KG1 (cell line): ENCODE measurements around the gene MTLN.
"Not testable (repeated sequence)": the region's sequence is repeated elsewhere in the genome, so short reads cannot be mapped to it uniquely, and the experiment has no call there.

Source experiments
- DNase-seq: peaks from one replicate; lab custom pipeline; 2025; lab: John Stamatoyannopoulos, UW

Gene MTLN

GRCh38 chr2:110198016-110198415 lies 14.3 kb downstream of the MTLN start:
- DNase-seq: no peak

GRCh38 chr2:110197452-110197851 lies 14.9 kb downstream of the MTLN start:
- DNase-seq: no peak

DNA sequence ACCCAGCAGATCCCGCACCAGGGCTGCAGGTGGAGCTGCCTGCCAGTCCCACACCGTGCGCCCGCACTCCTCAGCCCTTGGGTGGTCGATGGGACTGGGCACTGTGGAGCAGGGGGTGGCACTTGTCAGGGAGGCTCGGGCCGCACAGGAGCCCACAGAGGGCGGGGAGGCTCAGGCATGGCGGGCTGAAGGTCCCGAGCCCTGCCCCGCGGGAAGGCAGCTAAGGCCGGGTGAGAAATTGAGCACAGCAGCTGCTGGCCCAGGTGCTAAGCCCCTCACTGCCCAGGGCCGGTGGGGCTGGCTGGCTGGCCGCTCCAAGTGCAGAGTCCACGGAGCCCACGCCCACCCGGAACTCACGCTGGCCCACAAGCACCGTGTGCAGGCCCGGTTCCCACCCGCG lies 22.2 kb downstream of the MTLN start:
- not testable (repeated sequence) for DNase-seq

GRCh38 chr2:110182449-110182848 lies 29.9 kb downstream of the MTLN start:
- DNase-seq: no peak

- no peak for DNase-seq
Observed at GRCh38 chr2:110180036-110180435, 32.3 kb downstream of the MTLN start.

GRCh38 chr2:110173523-110173922 lies 38.8 kb downstream of the MTLN start:
- no peak for DNase-seq

GRCh38 chr2:110172506-110172905 lies 39.8 kb downstream of the MTLN start:
- no peak for DNase-seq

DNA sequence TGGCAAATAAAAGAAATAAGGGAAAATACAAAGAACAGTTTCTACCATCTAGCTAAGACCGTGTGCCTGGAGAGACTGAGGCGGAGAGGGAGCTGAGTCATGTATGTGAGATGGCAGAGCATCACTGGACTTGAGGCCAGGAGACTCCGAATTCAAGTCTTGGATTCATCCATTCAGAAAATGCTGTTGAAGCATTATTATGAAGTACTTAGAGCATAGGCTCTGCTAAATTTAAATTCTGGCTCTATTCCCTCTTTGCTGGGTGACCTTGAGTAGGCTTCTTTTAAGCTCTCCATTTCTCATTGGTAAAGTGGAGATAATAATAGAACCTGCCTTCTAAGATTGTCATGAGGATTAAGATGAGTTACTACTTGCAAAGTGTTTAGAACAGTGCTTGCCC lies 42.2 kb downstream of the MTLN start:
- DNase-seq: no peak

GRCh38 chr2:110167326-110168000 lies 44.9 kb downstream of the MTLN start:
- no peak for DNase-seq

DNA sequence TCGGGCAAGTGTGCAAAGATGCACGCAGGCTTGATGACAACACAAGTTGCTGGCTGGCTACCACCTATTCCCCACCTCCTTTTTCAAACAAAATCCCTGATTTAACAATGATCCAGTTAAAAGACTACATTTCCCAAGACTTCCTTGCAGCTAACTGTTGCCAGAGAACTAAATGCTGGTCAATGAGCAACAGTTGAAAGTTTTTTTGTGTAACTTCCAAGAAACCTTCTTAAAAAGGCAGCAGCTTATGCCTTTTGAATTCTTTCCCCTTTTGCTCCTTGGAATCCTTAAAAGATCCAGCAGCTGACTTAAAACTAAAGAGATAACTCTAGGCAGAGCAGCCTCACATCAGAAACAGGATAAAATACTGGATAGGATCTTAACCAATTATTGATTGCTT lies 46.1 kb downstream of the MTLN start:
- DNase-seq: no peak
